GM21723 (cell line): Measurements from ENCODE around the gene ANTXR2.
A peak's percentile ranks its signal among the peaks of the same experiment; 100 is the strongest.

ENCODE experiments used
- ATAC-seq: cut with Tn5 transposase; IDR thresholded peaks from one replicate; pipeline ENCODE4 v1.9.1; 2021; ENCODE audit warnings: mild to moderate bottlenecking, moderate library complexity; ENCODE audit not compliant: unreplicated experiment

Gene ANTXR2

DNA sequence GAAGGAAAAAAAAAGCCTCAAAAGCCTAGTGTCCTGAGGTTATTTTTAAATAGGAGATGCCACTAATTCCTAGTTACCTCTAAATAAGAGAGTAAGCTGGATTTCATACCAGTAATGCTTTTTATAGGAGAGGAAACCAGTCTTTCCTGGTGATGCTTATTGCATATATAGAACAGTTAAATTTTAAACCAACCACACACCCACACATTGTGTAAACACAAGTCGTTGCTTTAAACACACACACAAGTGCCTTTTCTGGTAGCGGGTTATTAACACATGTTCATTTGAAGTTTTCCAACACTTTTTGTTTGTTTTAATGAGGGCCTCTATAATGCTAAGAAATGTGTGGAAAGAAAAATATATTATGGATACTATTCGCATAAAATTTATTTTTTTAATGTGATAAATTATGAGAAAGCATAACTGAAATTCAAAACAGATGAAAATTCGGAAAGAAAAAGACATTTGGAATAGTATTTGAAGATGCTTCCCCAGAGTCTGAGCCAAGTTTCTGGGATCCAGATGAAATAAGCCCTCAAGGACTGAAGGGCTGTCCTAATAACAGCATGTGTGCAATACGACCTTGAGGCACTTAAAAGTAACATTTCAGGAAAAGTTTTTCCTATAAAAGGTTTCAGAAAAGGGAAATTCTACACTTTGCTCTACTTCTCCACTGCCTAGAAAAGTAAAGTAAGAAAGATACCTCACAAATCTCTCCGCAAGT, 2.0 kb downstream of the ANTXR2 start:
- ATAC-seq = no peak

DNA sequence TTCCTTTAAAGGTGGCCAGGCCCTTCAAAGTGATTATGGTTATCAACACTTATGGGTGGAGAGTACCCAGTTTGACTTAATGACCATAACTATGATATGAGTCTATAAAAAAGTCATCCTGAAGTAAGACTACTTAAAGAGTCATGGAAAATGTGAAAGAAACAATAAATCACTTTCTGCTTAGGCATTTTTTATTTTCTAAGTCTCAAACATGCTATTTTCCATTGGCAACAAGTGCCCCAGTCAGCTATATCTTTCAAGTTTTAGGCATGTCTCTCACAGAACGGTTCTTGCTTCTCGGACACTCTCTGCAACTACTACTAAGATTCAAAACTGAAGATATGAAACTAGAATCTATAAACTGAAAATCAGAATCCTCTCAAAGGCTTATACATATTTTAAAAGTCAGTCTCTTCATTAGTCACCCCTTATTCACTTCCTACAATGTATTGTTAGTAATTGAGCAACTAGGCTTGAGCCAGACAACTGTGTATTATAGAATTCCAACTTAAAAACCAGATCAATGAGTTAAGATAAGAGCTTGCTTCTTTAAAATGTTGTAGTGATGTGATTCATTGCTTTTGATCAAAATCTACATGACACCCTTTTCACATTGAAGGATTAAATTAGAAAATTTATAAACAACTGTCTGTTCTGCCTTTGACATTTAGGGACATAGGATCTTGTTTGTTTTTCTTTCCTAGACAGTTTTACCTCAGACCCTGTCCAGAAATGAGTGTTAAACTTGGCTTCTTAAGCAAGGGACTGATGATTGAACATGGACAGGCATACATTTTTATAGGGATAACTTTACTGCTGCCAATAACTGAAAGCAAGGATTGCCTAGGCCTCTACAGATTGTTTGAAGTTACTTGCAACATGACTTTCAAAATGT, 2.9 kb downstream of the ANTXR2 start:
- ATAC-seq = peak; percentile 29

DNA sequence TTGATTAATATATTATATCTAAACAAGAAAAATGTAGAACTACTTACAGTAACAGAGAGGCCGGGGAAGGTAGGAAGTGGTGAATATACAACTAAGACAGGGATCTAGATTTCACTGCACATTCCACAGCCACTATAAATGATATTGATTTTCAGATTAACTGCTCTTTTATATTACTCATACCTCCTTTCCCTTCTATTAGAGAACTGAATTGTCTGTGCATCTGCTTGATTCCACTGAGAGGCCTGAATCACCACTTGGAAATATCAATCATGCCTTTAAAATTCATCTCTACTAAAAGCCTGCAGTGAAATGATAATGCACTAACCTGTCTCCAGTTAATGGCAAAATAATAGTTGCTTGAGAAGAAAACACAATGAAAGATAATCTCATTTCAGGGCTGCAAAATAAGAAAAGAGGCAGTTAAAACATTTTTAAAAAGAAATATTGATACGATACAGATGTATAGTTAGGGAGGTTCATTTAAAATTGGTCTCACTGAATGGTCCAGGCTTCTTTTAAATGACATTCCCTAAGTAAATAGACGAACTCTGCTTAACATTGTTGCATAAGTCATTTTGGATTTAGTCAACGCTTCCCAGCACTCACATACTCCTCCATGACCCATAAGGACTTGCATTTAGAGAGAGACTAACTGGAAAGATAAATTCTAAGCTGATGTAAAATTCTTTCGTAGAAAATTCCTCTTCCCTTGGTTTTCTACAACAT, 3.8 kb downstream of the ANTXR2 start:
- no peak for ATAC-seq

DNA sequence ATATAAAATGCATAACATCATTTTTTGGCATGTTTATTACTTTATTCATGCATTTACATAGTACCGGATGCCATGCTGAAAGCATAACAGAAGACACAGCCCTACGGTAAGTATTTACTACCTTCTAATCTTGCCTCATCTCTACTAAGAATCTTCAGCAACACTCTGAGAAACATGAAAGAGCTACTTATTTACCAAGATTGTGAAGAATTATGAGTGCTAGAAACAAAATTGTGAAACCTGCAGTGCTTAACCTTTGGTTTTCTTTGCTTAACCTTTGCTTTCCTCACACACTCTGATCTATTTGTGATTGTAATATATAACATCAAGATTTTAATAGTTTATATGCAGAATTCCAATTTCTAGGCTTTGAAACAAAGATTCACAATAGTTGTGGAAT, 7.4 kb downstream of the ANTXR2 start:
- ATAC-seq = no peak

DNA sequence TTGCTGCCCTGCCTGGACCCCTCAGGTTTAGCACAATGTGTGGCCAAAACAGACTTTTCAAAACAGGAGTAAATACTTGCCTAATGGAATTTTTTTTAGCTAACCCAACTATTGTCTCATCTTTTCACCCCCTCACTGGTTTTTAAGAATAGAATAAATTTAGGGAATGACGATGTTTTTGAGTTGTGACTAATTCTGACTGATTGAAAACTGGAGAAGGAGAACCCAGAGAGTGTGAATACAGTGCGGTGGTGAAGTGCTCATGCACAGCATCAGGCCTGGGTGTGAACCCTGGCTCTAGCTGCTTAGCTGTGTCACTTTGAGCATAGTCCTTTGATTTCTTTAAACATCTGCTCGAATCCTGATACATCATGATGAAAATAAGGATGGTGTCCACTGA, 10.5 kb downstream of the ANTXR2 start:
- ATAC-seq = no peak

DNA sequence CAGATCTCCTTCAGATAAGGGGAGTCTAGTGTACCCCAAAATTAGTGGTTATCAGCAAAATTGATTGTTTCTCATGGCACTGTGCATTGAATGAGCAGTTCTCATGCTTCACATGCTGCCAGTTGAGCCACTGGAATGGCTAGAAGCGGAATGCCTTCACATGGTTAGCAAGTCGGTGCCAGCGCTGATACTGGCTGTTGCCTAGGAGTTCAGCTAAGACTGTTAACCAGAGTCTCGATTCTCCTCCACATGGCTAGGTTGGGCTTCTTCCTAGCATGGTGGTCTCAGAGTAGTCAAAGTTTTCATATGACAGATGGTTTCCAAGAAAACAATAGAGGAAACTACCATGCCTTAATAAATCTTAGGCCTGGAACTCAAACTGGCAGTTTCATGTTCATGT, 12.2 kb downstream of the ANTXR2 start:
- no peak for ATAC-seq

DNA sequence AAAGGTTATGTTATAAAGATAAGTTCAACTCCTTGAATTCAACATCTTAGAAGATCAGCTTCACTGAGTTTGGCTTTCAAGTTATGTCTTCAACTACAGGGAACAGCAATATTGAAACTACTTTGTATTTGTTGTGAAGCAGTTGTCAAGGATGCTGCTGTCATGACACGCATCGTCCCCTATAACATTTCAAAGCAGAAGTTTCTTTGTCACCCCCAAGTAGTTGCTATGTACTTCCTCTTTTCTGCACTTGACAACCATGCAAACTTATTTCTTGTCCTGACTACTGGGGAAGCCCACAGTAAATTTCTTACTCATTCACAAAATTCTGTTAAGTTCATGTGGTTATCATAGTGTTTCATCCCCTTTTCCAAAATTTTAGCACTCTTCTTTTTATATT, 14.3 kb downstream of the ANTXR2 start:
- peak; percentile 99 for ATAC-seq

DNA sequence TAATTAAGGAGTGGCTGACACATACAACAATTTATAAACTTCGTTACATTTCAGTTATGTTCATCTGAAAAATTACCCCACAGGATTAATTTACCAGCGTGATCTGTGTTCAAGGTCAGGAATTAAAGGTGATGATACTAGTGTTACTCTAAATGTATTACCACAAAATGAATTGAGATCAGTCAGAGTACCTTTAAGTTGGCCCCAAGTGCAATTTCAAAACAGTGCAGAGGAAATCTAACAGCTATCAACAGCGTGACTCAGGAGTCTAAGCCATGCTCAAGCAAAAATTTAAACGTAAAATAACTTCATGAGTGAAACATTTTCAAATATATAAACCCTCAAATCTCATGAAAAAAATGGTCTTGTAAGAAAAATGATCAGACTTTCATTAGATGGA, 18.7 kb downstream of the ANTXR2 start:
- ATAC-seq = no peak

DNA sequence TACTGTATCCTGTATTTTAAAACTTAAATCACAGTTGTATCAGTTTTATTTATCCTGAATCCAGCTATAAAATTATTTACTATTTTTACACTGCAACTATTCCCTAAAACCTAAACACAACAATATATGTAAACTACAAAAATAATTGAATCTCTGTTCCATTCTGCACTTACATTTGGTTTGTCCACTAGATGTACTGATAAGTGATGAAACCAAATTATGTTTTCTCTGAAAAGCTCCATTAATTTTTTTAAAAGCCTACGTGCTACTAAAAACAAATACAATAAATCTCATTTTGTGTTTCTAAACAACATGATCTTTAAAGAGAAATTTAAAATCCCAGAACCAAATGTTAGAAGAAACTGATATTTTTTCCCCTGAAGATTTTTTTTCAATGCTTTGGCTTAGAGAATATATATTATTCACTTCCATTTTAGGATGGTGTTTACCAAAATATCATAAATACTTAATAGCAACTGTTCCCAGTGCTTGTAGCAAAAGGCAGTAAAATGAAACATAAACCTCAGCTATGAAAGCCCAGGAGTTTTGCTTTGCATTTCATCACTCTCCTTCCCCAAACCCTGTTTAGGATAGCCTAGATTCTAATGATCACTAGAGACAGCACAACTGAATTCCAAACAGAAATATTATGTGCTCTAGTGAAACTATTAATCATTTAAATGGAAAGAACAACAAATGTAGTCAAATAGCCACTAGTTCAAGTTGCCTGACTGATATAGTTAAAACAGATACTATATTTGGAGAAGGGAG, 19.7 kb downstream of the ANTXR2 start:
- no peak for ATAC-seq

DNA sequence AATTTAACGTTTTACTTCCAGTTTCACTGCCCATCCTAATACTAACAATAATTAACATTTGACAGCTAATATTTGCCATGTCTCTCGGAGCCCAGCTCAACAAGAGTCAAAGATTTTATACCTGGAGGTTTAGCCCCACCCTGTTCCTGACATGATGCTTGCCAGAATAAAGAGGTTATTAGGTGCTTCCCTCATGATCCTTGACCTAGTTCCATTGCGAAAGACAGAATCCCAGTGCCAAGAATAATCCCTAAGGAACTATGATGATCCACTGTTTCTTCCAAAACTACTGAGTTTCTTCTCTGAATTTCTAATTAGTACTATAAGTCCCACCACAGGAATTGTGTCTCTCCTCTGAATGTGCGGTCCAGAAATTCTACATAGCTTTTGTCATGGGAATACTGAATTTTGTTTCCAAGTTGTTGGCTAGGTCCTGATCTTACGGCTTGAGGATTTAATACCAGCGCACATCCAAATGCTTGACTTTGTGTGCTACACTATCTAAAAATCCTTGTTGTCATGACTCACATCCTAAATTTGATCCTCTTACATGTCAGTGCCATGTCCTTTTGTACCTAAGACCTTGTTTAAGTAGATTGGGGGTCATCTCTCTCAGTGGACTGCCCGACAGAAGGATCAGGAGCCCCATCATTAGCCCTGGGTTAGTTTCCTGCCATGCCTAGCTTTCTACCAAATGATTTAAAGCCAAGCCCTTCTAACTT, 23.1 kb downstream of the ANTXR2 start:
- no peak for ATAC-seq

DNA sequence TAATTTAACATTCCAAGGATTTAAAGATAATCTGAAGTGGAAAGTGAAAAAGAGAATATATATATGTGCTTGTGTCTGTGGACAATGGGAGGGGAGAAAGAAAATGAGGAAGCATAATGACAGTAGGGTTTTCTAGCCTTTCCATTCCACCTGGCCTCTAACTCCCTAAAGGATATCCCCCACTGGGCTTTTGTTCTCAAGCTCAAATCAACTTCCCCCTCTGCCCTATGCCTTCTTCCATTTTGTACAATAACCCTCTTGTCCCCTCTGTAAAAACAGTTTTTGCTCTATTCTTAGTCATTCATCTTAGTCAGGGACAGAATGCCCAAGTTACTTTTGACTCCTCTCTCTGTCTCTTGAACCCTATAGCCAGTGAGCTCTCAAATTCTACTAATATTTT, 23.6 kb downstream of the ANTXR2 start:
- ATAC-seq = no peak

DNA sequence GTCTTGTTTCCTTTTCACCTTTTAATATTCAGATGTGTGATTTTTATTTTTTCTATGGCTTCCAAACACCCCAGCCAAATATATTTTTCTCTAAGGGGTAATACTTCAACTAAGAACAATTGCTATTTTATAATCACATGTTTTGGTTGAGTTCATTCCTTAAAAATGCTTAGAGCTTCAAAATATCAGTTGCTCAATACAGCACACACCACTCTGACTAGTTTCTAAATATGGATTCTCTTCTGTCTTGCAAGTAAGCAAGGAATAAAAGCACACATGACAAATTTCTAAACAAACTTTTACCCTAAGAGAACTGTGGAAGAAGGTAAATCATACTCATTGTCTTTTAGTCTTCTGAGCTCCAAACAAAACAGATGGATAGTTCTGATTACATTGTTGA, 27.2 kb downstream of the ANTXR2 start:
- ATAC-seq = no peak

DNA sequence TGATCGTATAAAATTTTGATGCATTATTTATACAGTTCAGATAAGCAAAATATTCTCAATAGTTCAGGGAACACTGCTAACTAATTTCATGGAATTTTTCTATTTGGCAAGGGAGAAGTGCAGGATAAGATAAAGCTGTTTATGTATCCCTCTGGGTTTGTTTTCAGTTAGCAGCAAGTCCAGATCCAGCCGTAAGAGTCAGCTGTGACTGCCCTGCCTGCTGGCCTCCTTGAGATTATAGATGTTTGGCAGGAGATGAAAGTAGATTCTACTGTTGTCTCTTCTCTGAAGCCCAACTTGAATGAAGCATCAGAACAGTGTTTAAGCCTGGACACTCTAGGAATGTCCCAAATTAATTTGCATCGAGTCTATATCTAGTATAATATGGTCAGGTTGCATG, 29.5 kb downstream of the ANTXR2 start:
- no peak for ATAC-seq

DNA sequence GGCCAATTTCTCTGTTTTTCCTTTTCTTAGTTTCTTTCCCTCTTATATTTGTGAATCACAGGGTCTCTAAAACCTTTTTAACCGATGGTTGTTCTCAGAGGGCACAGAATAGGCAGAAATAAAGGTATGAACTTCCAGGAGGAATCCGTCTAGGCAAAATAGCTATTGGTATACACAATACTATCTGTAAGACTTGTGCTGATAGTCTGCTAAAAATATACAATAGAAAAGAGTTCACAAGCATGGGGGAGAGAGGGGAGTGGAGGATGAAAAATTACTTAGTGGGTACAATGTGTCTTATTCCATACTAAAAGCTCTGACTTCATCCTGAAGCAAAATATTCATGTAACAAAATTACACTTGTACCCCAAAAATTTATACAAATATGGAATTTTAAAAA, 30.2 kb downstream of the ANTXR2 start:
- no peak for ATAC-seq

DNA sequence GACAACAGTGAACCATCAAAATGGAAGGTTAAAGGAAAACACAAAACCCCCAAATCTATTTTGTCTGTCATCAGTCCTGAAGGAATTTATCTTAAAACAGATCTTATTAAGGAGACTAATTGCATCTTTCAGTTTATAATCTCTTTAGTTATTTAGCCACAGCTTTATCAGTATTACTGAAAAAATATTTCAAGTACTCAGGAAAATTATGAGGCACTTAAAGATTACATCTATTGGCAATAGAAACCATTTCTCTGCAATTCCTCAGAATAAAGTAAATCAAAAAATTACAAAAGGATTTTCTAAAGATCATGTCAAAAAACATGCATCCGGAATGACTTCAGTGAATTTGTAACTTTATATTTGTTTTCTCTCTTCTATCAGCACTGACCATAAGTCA, 35.2 kb downstream of the ANTXR2 start:
- ATAC-seq = no peak

DNA sequence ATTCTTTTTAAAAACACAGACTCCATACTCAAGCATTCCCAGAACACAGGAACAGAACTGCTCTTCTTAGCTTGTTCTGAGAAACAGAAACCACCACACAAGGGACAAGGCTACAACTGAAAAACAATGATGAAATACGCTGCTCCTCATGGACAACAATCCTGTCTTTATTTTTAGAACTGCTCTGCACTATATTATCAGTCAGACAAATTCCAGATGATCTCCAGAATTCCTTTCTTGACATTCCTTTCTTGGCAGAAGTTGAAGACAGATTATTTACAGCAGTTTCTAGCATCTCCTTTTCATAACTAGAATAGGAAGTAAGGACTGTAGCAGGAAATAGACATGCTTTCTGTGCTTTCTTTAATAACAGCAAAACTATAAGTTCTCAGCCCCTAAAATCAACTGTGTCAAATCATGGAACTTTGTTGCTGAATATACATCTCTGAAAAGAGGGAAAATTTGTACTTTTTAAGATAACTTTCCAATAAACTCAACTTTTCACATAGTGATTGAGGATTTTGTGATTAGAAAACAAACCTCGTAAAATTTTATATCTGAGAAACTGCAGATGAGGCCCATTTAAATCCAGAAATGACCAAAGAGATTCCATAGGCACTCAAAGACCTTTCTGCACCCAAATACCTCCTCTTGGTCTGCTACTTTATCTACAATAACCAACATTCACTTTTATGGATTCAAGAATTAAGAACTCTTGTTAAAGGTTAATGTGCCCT, 35.9 kb downstream of the ANTXR2 start:
- ATAC-seq = no peak

DNA sequence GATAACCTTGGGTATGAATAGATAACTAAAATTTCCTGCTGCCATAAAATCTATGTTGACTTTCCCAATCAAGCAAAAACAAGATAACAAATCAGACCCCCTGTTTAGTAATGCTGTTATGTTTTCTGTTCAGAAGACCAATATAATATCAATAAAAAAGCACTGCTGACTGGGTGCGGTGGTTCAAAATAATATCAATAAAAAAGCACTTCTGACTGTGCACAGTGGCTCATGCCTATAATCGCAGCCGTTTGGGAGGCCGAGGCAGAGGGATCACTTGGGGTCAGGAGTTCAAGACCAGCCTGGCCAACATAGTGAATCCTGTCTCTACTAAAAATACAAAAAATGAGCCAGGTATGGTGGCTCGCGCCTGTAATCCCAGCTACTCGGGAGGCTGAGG, 36.7 kb downstream of the ANTXR2 start:
- ATAC-seq = no peak

DNA sequence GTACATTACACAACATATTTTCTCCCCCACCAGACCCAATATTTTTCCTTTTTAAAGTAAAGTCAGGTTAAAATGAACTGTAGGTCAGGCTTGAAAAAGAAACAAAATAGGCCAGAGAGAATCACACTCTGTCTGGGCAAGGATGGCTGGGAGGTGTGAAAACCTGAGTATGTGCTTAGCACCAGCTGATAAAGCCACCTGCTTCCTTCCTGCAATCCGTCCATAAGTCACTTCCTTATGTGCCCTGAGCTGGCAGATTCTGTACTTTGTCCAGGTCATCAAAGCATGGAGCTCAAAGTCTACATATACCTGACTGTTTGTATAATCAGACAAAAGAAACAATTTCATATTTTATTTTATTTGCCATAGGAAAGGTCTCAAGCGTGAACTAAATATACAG, 37.7 kb downstream of the ANTXR2 start:
- no peak for ATAC-seq

DNA sequence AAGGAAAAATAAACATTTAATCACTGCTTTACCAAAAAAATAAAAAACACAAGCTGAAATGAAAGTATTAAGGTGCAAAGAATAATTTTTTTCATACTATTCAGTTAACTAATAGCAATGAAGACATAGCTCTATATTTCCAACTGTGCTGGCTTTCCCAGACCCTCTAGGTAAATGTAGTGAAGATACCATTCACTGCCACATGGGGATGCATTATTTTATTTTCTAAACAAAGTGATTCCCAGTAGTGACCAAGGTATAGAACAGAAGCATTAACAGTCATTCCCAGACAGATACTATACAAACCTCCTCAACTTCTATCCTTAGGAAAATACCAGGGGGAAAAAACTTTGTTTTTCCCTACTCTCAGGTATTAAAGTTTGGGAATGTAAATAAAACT, 39.4 kb downstream of the ANTXR2 start:
- ATAC-seq = no peak

DNA sequence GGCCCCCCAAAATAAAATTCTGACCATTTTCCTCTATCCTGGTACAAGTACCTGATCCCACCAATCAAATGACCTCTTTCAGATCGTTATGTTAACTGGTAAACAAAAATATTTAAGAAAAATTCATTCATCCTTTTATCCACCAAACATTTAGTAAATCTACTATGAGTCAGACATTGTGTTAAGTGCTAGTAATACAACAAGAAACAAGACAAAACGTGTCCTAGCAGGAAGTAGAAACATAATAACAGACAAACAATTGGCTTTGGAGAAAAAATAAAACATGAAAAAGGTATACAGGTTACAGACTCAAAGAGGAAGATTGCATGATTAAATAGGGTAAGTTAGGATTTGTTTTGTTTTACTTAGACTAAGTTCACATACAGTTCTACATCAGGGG, 43.7 kb downstream of the ANTXR2 start:
- ATAC-seq = no peak
